HL-60/S4 treated with phorbol 12-myristate 13-acetate at 8.2 ng/mL for 4 days and 3 days (cell line): Measurements from ENCODE around the gene RMND5B.

ENCODE experiments used
- in situ Hi-C: fragments of 300-500 bp; cut with MboI; formaldehyde crosslinking; loops from 2 replicates; pipeline ENCODE4 v1.15.0; 2022; ENCODE audit warnings: low sequenced_read_pairs

The RMND5B gene

GRCh38 chr5:178113141-178113787 is 17.6 kb upstream of the RMND5B start, which contains the start of gene N4BP3:
Gene N4BP3 (plus strand): TSS chr5:178113532. CDS start chr5:178119584, 6,052 bp downstream.
- in situ Hi-C loops: no loop called here

- in situ Hi-C loops: no loop called here
Observed at GRCh38 chr5:178113841-178114324, 16.9 kb upstream of the RMND5B start.

- in situ Hi-C loops: no loop called here
Observed at GRCh38 chr5:178114325-178115135, 16.3 kb upstream of the RMND5B start.

- in situ Hi-C loops: no loop called here
Observed at GRCh38 chr5:178115136-178115813, 15.5 kb upstream of the RMND5B start.

- in situ Hi-C loops: no loop called here
Observed at GRCh38 chr5:178115814-178116142, 15.0 kb upstream of the RMND5B start.

- in situ Hi-C loops: no loop called here
Observed at GRCh38 chr5:178116143-178116885, 14.5 kb upstream of the RMND5B start.

GRCh38 chr5:178117923-178118701 is 12.7 kb upstream of the RMND5B start:
- in situ Hi-C loops: no loop called here

GRCh38 chr5:178119915-178120606 is 10.8 kb upstream of the RMND5B start:
- in situ Hi-C loops: no loop called here

GRCh38 chr5:178120607-178121357 is 10.0 kb upstream of the RMND5B start:
- in situ Hi-C loops: no loop called here

- in situ Hi-C loops: no loop called here
Observed at GRCh38 chr5:178121391-178122276, 9.2 kb upstream of the RMND5B start.

- in situ Hi-C loops: no loop called here
Observed at GRCh38 chr5:178122346-178122745, 8.5 kb upstream of the RMND5B start.

GRCh38 chr5:178123094-178123965 is 7.5 kb upstream of the RMND5B start:
- in situ Hi-C loops: no loop called here

GRCh38 chr5:178123966-178124925 is 6.6 kb upstream of the RMND5B start:
- in situ Hi-C loops: no loop called here

GRCh38 chr5:178125253-178125906 is 5.4 kb upstream of the RMND5B start:
- in situ Hi-C loops: no loop called here

- in situ Hi-C loops: no loop called here
Observed at GRCh38 chr5:178126556-178126955, 4.3 kb upstream of the RMND5B start.
